HTR-8/SVneo (cell line): Measurements from ENCODE around the gene LGR4.
"Not testable (repeated sequence)": the region's sequence is repeated elsewhere in the genome, so short reads cannot be mapped to it uniquely, and the experiment has no call there.

ENCODE experiments used
- DNase-seq: peaks from one replicate; pipeline ENCODE4 v3.0.0; 2011; ENCODE audit warnings: low spot score, mixed read lengths; ENCODE audit not compliant: insufficient read length
- FAIRE-seq: peaks from 2 replicates; lab custom pipeline; 2011; peaks lifted over from hg19 to GRCh38; lab: Jason Lieb, UNC

LGR4 gene

GRCh38 chr11:27358296-27358695 is 114.3 kb downstream of the LGR4 start:
- DNase-seq (no peak), FAIRE-seq (no peak)

- DNase-seq (no peak), FAIRE-seq (no peak)
Observed at GRCh38 chr11:27357250-27357649, 115.3 kb downstream of the LGR4 start.

- FAIRE-seq (no peak), DNase-seq (no peak)
Observed at GRCh38 chr11:27356624-27357222, 115.9 kb downstream of the LGR4 start.

- DNase-seq = no peak
- no peak for FAIRE-seq
Observed at GRCh38 chr11:27355575-27356104, 117.0 kb downstream of the LGR4 start.

- DNase-seq = no peak
- FAIRE-seq = no peak
Observed at GRCh38 chr11:27354359-27354965, 118.1 kb downstream of the LGR4 start.

- FAIRE-seq (no peak), DNase-seq (no peak)
Observed at GRCh38 chr11:27353593-27354358, 118.8 kb downstream of the LGR4 start.

GRCh38 chr11:27352781-27353180 is 119.8 kb downstream of the LGR4 start:
- FAIRE-seq (no peak), DNase-seq (no peak)

- no peak for FAIRE-seq
- no peak for DNase-seq
Observed at GRCh38 chr11:27350511-27350910, 122.1 kb downstream of the LGR4 start.

- FAIRE-seq = no peak
Observed at GRCh38 chr11:27349919-27350318, 122.7 kb downstream of the LGR4 start.

GRCh38 chr11:27348340-27348873 is 124.2 kb downstream of the LGR4 start:
- FAIRE-seq = no peak
- DNase-seq = no peak

More at GRCh38 chr11:27349919-27350318, 122.7 kb downstream of the LGR4 start:
- DNase-seq = no peak

GRCh38 chr11:27347359-27348339 is 124.9 kb downstream of the LGR4 start:
- FAIRE-seq (no peak), DNase-seq (no peak)

- FAIRE-seq (no peak), DNase-seq (no peak)
Observed at GRCh38 chr11:27339941-27340340, 132.6 kb downstream of the LGR4 start.

- not testable (repeated sequence) for DNase-seq, FAIRE-seq
Observed at GRCh38 chr11:27334764-27335163, 137.8 kb downstream of the LGR4 start.

GRCh38 chr11:27331981-27332380 is 140.6 kb downstream of the LGR4 start:
- peak; percentile 15 for DNase-seq
- no peak for FAIRE-seq

- DNase-seq = no peak
Observed at GRCh38 chr11:27330633-27331270, 141.8 kb downstream of the LGR4 start.

GRCh38 chr11:27329867-27330632 is 142.5 kb downstream of the LGR4 start:
- FAIRE-seq (no peak), DNase-seq (no peak)

More at GRCh38 chr11:27330633-27331270, 141.8 kb downstream of the LGR4 start:
- FAIRE-seq = no peak

- DNase-seq (no peak), FAIRE-seq (no peak)
Observed at GRCh38 chr11:27328614-27329013, 144.0 kb downstream of the LGR4 start.

- FAIRE-seq, DNase-seq: not testable (repeated sequence)
Observed at GRCh38 chr11:27327064-27327463, 145.5 kb downstream of the LGR4 start.
